Midbrain (tissue), 1 donor: ENCODE results near the gene CUEDC2.

Experiments used
- DNase-seq: peaks from one replicate; lab custom pipeline; 2025; lab: John Stamatoyannopoulos, UW

CUEDC2 gene

GRCh38 chr10:102409604-102410428 lies 22.6 kb downstream of the CUEDC2 start:
- DNase-seq = no peak

- peak; percentile 39 for DNase-seq
Observed at GRCh38 chr10:102408728-102409603, 23.4 kb downstream of the CUEDC2 start.

GRCh38 chr10:102408131-102408727 lies 24.1 kb downstream of the CUEDC2 start:
- no peak for DNase-seq

- no peak for DNase-seq
Observed at GRCh38 chr10:102407425-102408130, 24.8 kb downstream of the CUEDC2 start.

- no peak for DNase-seq
Observed at GRCh38 chr10:102406815-102407214, 25.6 kb downstream of the CUEDC2 start.

GRCh38 chr10:102405632-102406031 lies 26.7 kb downstream of the CUEDC2 start:
- no peak for DNase-seq

- DNase-seq = no peak
Observed at GRCh38 chr10:102405108-102405571, 27.2 kb downstream of the CUEDC2 start.

GRCh38 chr10:102404361-102405107 lies 27.8 kb downstream of the CUEDC2 start:
- no peak for DNase-seq

GRCh38 chr10:102403115-102403514 lies 29.3 kb downstream of the CUEDC2 start:
- no peak for DNase-seq

GRCh38 chr10:102402512-102402896 lies 29.9 kb downstream of the CUEDC2 start:
- DNase-seq = no peak

- DNase-seq = no peak
Observed at GRCh38 chr10:102401735-102402511, 30.5 kb downstream of the CUEDC2 start.

GRCh38 chr10:102401342-102401654 lies 31.1 kb downstream of the CUEDC2 start:
- DNase-seq = no peak

- DNase-seq = no peak
Observed at GRCh38 chr10:102400598-102401341, 31.6 kb downstream of the CUEDC2 start.

- DNase-seq = no peak
Observed at GRCh38 chr10:102400076-102400475, 32.3 kb downstream of the CUEDC2 start.

- peak; percentile 87 for DNase-seq
Observed at GRCh38 chr10:102399217-102400021, 33.0 kb downstream of the CUEDC2 start.

GRCh38 chr10:102398172-102399020 lies 34.0 kb downstream of the CUEDC2 start:
- DNase-seq = no peak

GRCh38 chr10:102397222-102398171 lies 34.9 kb downstream of the CUEDC2 start:
- DNase-seq = no peak
